Prostate gland (tissue), 2 donors: Measurements from ENCODE around the gene ZNF609. TPM values are rescaled to one million over a fixed set of nuclear protein-coding genes. Genes with fewer than 3 reads are reported as not detected.

Experiments
- DNase-seq: peaks from one replicate; pipeline ENCODE4 v3.0.0-alpha.2; 2019; ENCODE audit warnings: low spot score
- H3K27ac ChIP-seq, 2 donors: fragments of 200-600 bp; sonication (generic); 2 replicates each; pipeline ENCODE4 v1.5.1; 2017 to 2019
- H3K27me3 ChIP-seq: fragments of 200-600 bp; sonication (generic); replicated peaks from 2 replicates; pipeline ENCODE4 v1.5.1; 2019; ENCODE audit not compliant: insufficient read depth
- H3K36me3 ChIP-seq, 2 donors: fragments of 200-600 bp; sonication (generic); 1 replicate in 1 of 2; 2 replicates in 1 of 2; pipeline versions ENCODE4 v1.5.1 to v1.8.1; 2017 to 2019
- H3K4me1 ChIP-seq: fragments of 200-600 bp; sonication (generic); replicated peaks from 2 replicates; pipeline ENCODE4 v1.5.1; 2019
- H3K4me3 ChIP-seq, 2 donors: fragments of 200-600 bp; sonication (generic); 2 replicates each; pipeline ENCODE4 v1.5.1; 2017 to 2019
- H3K9me3 ChIP-seq: fragments of 200-600 bp; sonication (generic); 2 replicates; pipeline ENCODE4 v1.5.1; 2017
- POLR2A ChIP-seq: fragments of 450-650 bp; IDR thresholded peaks from one replicate; pipeline ENCODE4 v1.6.1; 2016; ENCODE audit warnings: antibody characterized with exemption, mild to moderate bottlenecking
- POLR2AphosphoS5 ChIP-seq: sonication (generic); formaldehyde crosslinking; IDR thresholded peaks from one replicate; pipeline ENCODE4 v1.6.1; 2017; ENCODE audit warnings: antibody characterized with exemption
- WGBS: methylation state at CpG from one replicate; pipeline ENCODE4 v1.1.5; 2018; 5-methylcytosine and 5-hydroxymethylcytosine counted together
- intact Hi-C: fragments of 100-400 bp; cut with DNase I; formaldehyde crosslinking; loops from one replicate; pipeline ENCODE4 v1.14.2; 2022
- total RNA-seq, 2 donors: library from RNA; depleted of rRNA; stranded (reverse); fragments of >200 nt; gene quantifications; one replicate each; pipeline ENCODE4 v1.1.0, GENCODE V29; 2016
- TF ChIP-seq, protein P1 (sequence below), 4 experiments: fragments of 200-600 bp in 2 of 4; fragments of 450-650 bp in 2 of 4; sonication (generic) in 2 of 4; IDR thresholded peaks; 1 replicate in 3 of 4; 2 replicates in 1 of 4; pipeline ENCODE4 v1.5.1; 2016 to 2019; ENCODE audit warnings: antibody characterized with exemption in 4 of 4, mild to moderate bottlenecking in 2 of 4, moderate library complexity in 2 of 4

ZNF609 gene
- total RNA-seq, 2 donors from 2014 or later, result 29.1 to 45.7 TPM

DNA sequence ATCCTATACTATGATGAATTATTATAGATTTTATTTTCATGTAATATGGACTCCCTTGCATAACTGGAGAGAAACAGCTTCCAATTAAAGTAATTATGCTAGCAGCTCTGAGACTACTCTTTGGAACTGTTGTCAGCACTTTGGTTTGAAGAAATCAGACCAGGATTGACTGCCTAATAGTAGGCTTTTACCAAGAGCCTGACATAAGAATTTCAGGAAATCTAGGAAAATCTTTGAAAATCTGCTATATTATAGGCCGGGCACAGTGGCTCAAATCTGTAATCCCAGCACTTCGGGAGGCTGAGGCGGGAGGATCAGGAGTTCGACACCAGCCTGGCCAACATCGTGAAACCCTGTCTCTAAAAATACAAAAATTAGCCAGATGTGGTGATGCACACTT is 62.9 kb downstream of the ZNF609 start:
- TF ChIP-seq POLR2AphosphoS5 (no peak), POLR2A (no peak)
- TF ChIP-seq, protein P1, sequence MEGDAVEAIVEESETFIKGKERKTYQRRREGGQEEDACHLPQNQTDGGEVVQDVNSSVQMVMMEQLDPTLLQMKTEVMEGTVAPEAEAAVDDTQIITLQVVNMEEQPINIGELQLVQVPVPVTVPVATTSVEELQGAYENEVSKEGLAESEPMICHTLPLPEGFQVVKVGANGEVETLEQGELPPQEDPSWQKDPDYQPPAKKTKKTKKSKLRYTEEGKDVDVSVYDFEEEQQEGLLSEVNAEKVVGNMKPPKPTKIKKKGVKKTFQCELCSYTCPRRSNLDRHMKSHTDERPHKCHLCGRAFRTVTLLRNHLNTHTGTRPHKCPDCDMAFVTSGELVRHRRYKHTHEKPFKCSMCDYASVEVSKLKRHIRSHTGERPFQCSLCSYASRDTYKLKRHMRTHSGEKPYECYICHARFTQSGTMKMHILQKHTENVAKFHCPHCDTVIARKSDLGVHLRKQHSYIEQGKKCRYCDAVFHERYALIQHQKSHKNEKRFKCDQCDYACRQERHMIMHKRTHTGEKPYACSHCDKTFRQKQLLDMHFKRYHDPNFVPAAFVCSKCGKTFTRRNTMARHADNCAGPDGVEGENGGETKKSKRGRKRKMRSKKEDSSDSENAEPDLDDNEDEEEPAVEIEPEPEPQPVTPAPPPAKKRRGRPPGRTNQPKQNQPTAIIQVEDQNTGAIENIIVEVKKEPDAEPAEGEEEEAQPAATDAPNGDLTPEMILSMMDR (IDR thresholded peaks at IDR 0.05), result no peak
- H3K36me3 ChIP-seq, result no peaks in the 10 kb centered on the region
- intact Hi-C loops, result no loop called here
- DNase-seq, result no peak
- H3K9me3 ChIP-seq, result no peaks in the 10 kb centered on the region
- H3K27me3 ChIP-seq, result no peaks in the 10 kb centered on the region
- 94% methylated on average over 5 of the region's 5 CpGs for WGBS
- no peak overlapping the region for H3K4me3 ChIP-seq
- H3K4me1 ChIP-seq, result peaks cover 5% of the 10 kb centered on the region
- H3K27ac ChIP-seq, result no peak overlapping the region

DNA sequence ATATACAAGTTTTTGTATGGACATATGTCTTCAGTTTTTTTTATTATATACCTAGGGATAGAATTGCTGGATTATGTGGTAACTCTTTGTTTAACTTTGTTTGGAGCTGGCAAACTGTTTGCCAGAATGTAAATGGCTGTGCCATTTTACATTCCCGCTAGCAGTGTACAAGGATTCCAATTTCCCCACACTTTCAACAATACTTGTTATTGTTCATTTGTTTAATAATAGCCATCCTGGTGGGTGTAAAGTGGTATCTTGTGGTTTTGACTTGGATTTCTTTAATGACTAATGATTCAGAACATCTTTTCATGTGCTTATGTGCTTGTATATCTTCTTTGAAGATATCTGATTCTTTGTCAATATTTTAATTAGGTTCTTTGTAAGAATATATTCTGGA is 64.4 kb downstream of the ZNF609 start:
- H3K36me3 ChIP-seq, result no peaks in the 10 kb centered on the region
- no peak for DNase-seq
- TF ChIP-seq POLR2AphosphoS5 (no peak), POLR2A (no peak)
- TF ChIP-seq, protein P1 (IDR thresholded peaks at IDR 0.05), result no peak
- peaks cover 5% of the 10 kb centered on the region for H3K4me1 ChIP-seq
- WGBS, result 48% methylated on average over 1 of the region's 1 CpG
- intact Hi-C loops, result no loop called here
- H3K4me3 ChIP-seq, result no peak overlapping the region
- H3K27me3 ChIP-seq, result no peaks in the 10 kb centered on the region
- no peak overlapping the region for H3K27ac ChIP-seq
- H3K9me3 ChIP-seq, result no peaks in the 10 kb centered on the region

DNA sequence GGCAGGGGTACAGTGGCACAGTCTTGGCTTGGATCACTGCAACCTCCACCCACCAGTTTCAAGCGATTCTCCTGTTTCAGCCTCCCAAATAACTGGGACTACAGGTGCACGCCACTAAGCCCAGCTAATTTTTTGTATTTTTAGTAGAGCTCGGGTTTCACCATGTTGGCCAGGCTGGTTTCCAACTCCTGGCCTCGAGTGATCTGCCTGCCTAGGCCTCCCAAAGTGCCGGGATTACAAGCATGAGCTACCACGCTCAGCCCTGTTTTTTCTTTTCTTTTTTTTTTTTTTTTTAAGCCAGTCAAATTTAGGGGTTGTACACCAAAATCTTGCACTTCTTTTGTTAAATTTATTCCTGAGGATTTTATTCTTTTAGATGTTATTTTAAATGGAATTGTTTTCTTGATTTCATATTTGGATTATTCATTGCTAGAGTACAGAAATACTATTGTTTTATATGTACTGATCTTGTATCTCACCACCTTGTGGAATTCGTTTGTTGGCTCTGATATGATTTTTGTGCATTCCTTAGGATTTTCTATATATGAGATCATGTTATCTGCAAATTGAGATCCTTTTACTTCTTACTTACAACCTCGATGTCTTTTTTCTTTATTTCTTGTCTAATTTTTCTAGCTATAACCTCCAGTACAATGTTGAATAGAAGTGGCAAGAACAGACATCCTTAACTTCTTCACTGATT is 65.6 kb downstream of the ZNF609 start:
- Histone ChIP-seq H3K4me3 (no peak overlapping the region), H3K27me3 (no peaks in the 10 kb centered on the region), H3K27ac (no peak overlapping the region), H3K4me1 (peaks cover 5% of the 10 kb centered on the region), H3K36me3 (no peaks in the 10 kb centered on the region), H3K9me3 (no peaks in the 10 kb centered on the region)
- DNase-seq, result no peak
- 75% methylated on average over 8 of the region's 8 CpGs for WGBS
- no peak for TF ChIP-seq POLR2AphosphoS5
- TF ChIP-seq POLR2A, result no peak
- TF ChIP-seq, protein P1 (IDR thresholded peaks at IDR 0.05), result no peak
- intact Hi-C loops, result no loop called here

DNA sequence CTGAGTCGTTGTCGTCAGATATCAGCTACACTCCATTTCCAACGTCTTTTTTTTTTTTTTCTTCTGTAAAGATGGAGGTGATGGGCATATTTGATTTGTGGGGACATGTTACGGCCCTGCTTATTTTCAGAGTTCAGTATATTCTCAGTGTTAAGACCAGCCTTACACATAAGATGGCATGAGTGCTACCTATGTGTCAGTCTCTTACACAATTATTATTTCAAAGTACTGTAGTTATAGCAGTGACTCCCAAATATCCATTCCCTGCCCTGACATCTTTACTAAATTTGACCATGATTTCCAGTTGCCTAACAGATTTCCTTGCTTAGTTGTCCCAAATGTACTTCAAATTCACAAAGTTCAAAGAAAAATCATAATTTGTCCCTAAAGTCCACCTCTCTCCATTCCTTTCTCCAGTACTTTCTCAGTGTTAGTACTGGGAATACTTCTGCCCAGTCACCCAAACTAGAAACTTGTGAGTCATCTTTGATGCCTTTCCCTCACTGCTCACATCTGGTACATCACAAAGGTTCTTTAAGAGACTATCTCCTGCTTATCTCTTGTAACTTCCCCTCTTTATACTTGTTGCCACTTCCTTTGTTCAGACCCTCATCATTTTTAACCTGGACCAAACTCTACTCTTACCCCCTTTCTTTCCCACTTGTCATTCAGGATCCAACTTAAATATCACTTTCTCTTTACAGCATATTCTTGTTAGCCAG is 67.0 kb downstream of the ZNF609 start:
- WGBS, result 76% methylated on average over 4 of the region's 4 CpGs
- TF ChIP-seq, protein P1 (IDR thresholded peaks at IDR 0.05), result no peak
- TF ChIP-seq POLR2A, result no peak
- no peak for TF ChIP-seq POLR2AphosphoS5
- H3K9me3 ChIP-seq, result no peaks in the 10 kb centered on the region
- H3K36me3 ChIP-seq, result no peaks in the 10 kb centered on the region
- no peak overlapping the region for H3K4me3 ChIP-seq
- no peaks in the 10 kb centered on the region for H3K4me1 ChIP-seq
- no peaks in the 10 kb centered on the region for H3K27me3 ChIP-seq
- intact Hi-C loops, result no loop called here
- no peak for DNase-seq
- H3K27ac ChIP-seq, result no peak overlapping the region

DNA sequence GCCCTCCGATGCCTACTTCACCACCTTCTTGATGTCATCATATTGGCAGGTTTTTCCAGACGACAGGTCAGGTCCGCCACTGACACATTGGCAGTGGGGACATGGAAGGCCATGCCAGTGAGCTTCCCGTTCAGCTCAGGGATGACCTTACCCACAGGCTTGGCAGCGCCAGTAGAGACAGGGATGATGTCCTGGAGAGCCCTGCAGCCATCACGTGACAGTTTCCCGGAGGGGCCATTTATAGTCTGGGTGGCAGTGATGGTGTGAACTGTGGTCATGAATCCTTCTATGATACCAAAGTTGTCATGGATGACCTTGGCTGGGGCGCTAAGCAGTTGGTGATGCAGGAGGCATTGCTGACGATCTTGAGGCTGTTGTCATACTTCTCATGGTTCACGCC is 68.5 kb downstream of the ZNF609 start:
- TF ChIP-seq, protein P1 (IDR thresholded peaks at IDR 0.05), result no peak
- TF ChIP-seq POLR2AphosphoS5 (no peak), POLR2A (no peak)
- no peak overlapping the region for H3K27ac ChIP-seq
- H3K36me3 ChIP-seq, result no peaks in the 10 kb centered on the region
- intact Hi-C loops, result no loop called here
- no peaks in the 10 kb centered on the region for H3K9me3 ChIP-seq
- H3K27me3 ChIP-seq, result no peaks in the 10 kb centered on the region
- WGBS, result 92% methylated on average over 10 of the region's 10 CpGs
- DNase-seq, result no peak
- H3K4me3 ChIP-seq, result no peak overlapping the region
- no peaks in the 10 kb centered on the region for H3K4me1 ChIP-seq
